Stimulated activated CD8-positive, alpha-beta memory T cell treated with anti-CD3 and anti-CD28 coated beads, Interleukin-7, amount 100 ng/mL, for 4 hours (primary cell): ENCODE results near the gene ALDH1A2.

Experiments used
- DNase-seq, 2 donors: peaks; one replicate each; pipeline ENCODE4 v3.0.0-alpha.2; 2020; ENCODE audit warnings: low read depth in 2 of 2

Gene ALDH1A2

DNA sequence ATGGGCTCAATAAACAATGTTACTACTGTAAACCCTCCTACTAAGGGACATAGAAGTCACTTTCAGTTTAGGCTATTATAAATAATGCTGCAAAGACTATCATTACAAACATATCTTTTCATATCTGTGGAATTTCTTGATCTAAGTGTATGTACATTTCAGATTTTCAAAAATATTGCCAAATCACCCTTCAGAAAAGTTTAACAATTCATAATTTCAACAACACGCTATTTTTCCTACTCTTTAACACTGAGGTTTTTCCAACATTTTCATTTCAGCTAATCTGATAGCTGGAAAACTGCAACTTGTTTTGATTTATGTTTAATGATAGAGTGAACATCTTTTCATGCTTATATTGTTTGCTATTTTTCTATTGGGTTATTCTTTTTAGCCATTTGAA, 69.0 kb downstream of the ALDH1A2 start:
- DNase-seq = no peak

DNA sequence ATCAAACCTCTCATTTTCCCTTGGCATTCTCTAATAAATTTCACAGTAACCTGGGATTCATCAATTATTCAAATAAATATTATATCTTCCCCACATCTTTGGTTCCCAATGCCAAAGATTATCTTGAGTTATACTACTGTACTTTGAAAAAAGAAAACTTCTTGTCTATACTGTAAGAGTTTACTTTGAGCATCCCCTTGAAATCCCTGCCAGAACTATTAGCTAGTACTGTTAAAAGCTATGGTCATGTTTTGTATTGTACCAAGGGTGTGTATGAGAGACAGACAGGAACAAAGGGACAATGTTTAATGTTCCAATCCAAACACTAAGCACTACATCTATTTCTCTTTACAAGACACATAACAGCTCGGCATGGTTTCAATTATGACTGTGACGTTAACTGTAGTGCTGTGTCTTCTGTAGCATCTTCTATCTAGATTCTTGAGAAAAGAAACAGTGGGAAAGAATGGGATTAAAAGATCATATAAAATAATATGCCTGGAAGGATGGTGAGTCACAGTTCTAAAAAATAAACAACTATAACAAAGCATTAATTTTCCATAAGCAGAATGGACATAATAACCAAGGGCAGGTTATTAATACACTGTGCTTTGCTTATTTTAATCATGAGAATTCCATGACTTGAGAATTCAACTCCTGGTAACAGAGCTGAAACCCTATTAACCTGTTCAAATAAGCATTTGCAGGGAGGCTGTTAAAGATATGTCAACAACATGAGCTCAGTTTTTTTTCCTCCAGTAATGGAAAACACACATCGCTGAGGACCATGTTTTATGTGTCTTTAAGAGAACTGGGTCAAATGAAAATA, 71.1 kb downstream of the ALDH1A2 start:
- no peak for DNase-seq

DNA sequence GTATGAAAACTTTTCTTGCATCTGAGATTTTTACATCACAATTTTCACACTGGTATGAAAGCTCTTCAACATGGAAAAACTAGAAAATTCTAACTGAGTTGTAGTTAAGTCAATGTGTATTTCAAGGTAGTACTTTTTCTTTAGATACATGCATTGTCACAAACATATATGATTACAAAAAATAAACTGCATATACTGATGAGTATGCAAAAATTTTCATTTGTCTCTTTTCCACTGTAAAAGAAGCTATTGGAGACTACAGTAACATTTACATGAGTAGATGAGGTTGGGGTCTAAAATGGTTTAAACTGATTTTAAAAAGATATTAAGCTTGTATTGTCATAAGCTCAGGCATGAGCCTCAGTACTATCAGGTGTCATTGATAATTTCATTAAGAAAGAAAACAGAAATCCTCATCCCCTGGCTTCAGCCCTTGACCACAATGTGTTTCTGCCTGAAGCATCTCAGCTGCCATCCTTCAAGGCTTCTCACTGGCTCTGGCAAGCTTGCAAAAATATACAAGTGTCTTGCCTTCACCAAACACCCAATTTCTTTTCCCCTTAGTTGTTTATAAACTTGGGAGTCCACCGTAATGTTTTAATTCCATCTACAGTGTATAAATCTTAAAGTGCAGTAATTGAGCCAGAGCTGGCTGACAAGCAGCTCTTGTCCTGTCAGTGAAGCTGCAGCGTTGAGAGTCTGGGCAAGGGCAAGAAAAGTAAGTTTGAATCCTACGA, 71.9 kb downstream of the ALDH1A2 start:
- no peak for DNase-seq

DNA sequence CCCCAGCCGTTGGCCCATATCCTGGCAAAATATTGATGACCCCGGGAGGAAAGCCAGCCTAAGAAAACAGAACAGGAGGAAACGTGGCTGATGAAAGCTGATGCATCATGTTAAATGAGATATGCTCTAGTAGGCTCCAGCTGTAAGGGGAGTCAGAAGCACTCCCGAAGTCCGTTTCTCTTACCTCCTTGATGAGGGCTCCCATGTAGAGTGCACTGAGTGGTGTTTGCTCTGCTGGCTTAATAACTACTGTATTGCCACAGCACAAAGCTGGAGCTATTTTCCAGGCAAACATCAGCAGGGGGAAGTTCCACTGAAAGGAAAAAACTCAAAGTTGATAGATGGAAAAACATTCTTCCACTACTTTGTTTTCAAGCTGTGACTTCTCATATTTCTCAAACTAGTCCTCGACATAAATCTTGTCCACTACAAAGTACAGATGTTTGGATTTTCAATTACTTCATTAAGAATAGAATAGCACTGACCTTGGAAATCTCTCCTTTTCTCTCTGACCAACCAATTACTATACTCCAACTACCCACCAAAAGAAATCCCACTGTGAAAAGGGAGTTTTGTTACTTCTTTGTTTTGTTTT, 72.7 kb downstream of the ALDH1A2 start:
- no peak for DNase-seq

DNA sequence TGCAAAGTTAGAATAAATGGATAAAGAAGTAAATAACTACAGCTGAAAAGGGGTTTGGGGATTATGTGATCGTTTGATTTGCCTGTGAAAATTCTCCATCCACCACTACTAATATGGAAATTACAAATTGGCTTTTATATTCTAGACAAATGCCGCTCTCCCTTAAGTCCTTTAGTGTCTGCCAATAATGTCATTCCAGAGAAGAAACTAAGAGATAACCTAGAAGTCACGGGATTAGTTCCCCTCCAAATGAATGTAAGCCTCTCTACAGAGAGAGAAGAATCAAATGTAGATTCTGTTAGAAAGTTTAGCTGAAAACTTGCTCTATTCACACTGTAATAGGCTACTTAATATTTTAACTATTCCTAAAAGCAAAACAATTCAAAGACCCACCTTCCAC, 92.0 kb downstream of the ALDH1A2 start:
- DNase-seq = no peak

DNA sequence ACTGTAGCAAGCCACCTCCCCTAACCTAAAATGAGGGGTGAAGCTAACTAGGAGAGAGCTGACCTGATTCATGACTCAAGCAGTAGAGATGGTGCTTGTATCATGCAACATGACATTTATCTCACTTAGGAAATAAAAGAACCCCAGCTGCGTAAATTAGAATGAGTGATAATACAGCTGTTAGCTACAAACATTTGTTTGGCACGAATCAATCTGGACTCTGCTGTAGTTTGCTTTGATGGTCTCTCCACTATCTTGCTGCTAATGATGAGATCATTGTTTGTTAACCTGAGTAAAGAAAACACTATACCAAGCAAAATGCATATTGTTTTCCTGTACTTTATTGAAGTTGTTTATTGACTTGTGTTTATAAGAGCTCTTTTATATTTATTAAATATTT, 92.6 kb downstream of the ALDH1A2 start:
- DNase-seq = no peak

DNA sequence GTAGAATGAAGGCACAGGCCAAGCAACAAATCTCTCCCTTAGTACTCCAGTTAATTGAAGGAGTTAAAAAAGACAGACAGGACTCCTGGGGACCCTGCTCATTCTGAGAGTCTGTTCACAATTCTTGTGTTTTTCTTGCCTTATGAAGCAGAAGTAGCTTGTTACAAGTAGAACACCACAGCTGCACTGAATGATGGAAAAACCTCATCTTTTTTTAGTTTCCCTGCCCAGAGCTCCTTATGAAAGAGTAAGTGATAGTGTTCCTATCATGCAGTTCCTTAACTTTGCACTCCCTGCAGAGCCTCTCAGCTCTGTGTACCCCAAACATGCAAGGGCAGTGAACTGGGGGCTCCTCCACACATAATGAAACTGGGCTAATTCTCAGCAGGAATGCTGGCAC, 95.5 kb downstream of the ALDH1A2 start:
- DNase-seq = no peak

DNA sequence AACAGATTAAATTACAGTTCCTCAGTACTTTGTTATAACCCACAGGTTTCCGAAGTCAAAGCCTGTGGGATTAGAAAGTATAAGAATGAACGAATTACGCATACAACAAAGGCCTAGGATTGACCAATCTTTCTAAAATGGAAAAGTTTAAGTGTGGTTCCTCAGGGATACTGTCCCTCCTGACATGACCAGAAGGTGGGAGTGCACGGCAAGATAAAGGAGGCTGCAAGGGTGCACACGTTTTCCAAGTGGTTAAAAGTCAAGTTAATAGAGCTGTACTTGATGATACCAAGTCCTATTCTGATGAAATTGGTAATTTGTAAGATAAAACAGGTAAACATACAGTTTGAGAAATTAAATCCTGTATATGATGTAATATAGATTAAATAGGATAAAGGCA, 96.2 kb downstream of the ALDH1A2 start:
- DNase-seq = no peak

DNA sequence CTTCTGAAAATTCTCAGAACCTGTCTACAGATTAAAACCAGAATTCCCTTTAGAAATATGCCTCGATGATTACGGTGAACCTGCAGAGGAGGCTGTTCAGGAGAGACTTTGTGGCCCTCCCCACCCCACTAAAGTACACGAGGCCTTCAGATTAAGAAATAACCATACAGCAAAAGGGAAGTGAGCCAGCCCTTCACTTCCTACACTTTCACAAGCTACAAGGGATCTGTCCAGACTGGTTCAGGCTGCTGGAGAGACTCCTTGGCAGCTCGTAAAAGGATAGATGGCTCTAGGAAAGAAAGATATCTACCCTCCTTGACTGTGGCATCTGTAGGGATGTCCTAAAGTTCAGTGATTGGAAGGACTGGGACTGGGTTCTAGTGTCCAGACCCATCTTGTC, 102.6 kb downstream of the ALDH1A2 start:
- DNase-seq = no peak

DNA sequence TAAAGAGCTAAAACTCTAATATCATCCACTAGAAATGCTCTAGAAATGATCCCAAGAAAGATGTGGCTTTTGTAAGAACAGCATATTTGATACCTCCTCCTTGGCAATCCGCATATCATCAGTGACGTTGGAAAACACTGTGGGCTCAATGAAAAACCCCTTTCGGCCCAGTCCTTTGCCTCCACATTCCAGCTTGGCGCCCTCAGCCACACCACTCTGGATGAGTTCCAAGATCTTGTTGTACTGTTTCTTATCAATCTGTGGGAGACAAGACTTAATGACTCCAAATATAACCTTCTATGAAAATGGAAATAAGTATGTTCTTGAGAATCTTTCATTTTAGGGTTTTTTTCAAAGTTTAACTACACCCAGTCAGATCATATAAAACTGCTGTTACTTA, 103.6 kb downstream of the ALDH1A2 start:
- no peak for DNase-seq

DNA sequence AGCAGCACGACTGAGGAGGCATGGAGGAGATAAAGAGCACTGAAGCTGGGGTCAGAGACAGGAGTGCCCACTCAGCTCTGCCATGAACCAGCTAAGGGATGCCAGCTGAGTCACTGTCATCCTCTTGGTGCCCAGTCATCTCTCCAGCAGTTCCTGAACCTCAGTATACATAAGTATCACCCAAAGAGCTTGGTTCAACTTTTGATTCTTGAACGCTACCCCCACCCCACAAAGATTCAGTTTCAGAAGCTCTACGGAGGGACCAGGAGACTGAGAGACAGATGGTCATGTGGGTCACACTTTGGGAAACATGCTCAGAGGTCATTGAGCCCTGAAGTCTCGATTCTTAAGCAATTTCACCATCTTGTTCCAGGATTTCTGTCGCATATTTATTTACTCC, 108.4 kb downstream of the ALDH1A2 start:
- DNase-seq = no peak

DNA sequence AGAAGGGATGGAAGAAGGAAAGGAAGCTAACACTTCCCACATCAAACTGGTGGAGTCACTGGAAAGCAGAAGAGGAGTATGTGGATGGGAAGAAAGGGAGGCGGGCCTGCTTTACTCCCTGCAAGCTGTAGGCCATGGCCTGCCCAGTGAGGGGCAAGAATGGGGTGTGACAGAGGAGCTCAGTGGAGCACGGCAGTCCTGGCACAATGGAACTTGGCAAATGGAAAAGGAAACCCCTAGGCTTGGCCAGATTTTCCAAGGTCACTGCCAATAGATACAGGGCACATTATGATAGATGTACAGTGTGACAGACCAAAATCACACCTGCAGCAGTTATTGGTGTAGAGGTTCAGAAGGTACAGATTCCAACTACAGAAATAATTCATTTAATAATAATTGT, 111.6 kb downstream of the ALDH1A2 start:
- DNase-seq = no peak

DNA sequence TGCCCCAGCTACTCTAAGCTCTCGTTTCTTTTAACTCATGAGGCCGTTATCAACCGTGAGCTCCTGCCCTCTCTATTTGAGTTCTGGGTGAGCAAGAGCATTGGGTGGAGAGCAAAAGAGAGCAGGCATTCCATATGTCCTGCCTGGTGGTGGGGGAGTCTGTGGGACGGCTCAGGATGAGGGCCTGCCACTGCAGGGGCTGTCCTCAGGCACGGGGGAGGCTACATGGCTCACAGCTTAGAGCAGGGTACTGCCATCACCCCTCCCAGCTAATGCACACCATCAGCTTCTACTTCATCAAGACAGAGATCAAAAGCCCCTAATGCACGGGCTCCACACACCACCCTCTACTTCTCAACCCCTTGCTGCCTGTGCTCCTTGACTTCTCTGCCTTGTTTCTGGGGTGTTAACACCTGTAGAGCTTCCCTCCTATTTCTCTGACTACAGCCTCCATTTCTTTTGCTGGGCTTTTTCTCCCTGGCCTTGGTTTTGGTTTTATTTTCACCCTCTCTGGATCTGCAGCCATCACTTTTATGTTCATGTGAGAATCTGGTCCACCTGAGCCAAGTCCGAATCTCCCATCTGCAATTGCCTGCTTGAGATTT, 114.1 kb downstream of the ALDH1A2 start:
- no peak for DNase-seq

DNA sequence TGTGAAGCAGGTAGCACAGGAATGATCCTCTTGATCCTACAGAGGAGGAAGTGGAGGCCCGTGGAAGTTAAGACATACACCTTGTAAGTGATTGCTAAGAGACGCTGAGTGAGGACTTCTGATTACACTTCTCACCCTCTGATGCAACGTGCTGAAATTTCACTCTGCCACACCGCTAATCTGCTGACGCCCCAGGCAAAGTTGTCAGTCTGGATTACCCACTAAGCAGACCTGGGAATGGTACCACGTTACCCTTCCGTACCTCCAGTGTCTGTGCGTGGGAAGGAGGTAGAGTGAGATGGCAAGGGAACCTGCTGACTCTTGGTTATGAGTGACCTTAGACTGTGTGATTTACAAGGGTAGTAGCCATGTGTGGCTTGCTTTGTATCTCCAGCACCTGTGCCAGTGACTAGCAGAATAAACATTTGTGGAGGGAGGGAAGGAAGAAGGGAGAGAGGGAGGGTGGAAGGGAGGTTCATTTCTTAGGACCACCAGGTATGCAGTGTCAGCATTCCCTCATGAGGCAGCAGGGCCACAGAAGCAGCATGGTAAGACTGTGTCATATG, 115.0 kb downstream of the ALDH1A2 start:
- no peak for DNase-seq

DNA sequence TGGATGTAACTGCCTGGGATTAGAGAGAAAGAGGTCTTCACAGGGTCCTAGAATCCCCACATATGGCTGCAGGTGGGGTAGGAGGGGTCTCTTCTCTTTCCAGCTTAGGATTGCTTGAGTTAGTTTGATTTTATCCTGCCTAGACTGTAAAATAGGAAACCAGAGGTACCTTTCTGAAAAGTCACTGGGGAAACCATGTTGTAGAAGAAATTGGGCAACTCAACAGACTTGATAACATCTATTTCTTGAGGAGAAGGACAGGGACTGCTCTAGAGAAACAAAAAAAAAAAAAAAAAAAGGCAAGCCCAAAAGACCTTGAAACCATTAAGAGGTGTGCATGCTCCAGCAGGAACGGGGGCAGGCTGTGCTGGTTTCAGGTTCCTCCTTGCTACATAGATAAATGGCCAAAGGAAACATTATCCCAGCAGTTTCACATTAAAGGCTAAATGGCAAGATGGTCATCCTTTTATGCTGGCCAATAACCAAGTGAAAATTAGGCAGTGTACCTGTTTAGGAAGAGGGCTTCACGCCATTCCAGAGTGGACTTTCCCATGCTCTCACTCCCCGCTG, 116.1 kb downstream of the ALDH1A2 start:
- DNase-seq = no peak

DNA sequence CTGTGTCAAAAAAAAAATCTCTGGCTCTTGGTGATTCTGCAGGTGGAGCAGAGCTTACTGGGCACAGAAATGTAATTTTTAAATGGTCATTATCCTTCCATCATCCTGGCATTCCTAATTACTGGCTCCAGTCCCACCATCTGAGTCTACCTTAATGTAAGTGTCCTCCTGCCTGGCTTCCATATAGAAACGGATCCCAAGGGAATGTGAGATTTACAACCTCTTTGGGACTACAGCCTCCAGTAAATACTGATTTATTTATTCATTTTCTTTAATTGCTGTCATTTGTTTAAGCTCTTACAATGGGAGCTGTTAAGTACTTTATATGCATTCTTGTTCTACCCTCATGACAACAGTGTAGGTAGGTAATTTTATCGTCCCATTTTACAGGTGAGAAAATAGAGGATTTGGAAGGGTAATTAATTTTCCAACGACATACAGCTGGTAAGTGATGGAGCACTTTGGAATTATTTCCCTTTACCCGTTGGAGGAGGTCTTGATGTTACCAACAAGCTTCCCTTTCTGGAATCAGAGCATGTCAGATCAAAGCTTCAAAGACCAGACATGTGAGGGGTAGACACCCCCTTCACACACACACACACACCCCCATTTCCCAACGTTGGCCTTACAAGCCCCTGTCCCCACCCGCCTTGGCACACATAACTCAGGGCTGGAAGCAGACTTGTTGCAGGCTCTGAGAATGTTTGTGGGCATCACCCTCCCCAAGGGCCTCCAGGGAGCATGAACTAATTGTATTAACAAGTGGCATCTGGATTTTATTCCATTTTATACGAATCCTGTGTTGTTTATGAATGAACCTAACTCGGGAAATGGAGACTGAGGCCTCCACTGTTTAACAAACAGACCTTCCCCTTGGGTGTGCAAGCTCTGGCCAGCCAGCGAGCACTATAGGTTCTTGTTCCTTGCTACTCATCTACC, 116.9 kb downstream of the ALDH1A2 start:
- DNase-seq = no peak

DNA sequence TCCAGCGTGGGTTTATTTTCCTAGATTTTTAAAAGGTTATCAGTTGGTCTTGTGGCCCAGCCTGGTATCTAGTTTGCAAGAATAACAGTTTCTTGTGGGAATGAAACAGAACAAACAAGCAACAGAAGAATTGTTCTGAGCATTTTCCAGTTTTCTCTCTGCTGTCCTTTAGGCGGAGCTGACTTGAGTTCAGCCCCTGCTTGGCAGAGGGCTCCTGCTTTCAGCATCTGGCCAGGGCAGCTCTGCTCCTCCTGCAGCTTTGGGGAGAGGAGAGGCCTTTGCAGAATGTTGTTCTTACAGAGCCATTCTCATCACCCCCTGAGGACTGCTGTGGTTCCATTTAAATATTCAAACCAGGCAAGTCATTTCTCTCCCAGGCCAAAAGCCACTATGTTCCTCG, 117.7 kb downstream of the ALDH1A2 start:
- DNase-seq = no peak

DNA sequence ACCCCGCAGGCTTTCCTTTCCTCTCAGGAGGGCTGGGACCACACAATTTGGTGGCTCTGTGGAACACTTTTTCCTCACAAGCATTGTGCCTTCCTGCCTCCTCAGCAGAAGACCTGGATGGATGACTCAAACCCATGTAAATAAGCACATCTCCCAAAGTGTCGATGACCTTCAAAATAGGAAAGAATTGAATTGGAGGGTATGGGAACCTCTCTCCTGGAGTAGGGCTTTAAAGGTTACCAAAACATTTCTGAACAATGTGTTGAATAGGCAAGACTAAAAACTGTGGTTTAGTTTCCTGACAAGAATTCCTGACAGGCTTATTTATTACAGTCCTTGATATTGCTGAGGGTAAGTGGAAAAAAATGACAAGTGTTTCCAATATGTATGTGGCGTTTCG, 118.2 kb downstream of the ALDH1A2 start:
- DNase-seq = no peak

DNA sequence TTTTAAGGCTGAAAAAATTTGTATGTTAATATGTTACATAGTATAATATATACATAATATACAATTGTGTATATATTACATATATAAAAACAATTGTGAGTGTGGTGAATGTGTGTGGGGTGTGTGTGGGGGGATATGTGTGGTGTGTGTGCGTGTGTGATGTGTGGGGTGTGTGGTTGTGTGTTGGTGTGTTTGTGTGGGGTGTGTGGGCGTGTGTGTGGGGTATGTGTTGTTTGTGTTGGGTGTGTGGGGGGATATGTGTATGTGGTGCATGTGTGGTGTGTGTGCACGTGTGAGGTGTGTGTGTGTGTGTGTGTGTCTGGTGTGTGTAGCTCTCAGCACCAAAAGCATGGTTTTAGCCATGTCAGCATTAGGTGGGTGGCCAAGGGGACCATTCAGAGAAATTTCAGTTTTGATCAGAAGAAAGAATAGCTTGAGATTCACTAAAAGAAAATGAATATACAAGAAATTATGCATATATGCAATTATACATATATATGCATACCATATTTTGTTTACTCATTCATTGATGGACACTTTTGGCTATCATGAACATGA, 118.9 kb downstream of the ALDH1A2 start:
- DNase-seq = no peak

DNA sequence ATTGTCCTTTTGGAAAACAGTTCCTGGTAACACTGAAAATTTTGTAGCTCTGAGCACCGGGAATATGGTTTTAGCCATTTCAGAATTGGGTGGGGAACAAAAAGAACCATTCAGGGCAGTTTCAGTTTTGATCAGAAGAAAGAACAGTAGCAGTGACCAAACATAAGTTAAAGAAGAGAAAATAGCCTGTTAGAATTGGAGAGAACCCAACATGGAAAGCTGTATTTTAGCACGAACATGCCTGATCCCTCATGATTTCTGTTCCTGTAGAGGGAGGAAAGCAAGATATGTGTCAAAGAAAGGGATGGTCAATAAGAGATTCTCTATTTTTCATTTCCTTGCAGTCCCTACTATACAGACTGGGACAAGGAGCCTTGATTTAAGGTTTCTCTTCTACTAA, 119.9 kb downstream of the ALDH1A2 start:
- DNase-seq = no peak
